ENCODE data around the gene EMC1.

DNA sequence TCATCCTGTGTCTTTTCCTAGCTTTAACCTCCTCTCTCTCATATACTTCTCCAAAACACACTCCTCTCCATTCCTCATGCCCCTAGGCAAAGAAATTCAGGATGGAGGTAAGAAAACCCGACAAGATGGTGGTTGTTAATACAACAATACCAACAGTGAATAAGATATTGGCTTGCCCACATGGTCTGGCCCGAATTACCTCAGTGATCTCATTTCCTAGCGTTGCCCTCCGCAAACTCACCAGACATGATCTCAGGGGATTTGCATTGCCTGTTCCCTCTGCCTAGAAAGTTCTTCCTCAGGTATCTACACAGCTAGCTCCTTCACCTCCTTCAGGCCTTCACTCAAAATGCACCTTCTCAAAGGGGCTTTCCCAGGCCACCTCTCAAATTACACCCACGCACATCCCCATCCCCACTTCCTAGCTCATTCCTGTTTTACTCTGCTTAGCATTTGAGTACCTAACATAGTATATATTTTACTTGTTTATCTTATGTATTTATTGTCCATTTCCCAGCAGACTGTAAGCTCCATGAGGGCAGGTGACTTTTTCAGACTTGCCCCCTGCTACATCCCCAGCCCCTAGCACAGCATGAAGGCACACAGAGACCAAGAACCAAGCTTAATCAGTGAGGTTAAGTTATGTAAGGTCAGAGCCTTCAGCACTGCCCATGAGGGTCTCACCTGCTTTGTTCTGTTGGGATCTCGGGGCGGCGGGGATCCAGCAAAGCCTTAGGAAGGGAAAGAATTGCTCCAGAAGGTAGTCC, 31.1 kb downstream of the EMC1 start:
- TF ChIP-seq, protein P1, sequence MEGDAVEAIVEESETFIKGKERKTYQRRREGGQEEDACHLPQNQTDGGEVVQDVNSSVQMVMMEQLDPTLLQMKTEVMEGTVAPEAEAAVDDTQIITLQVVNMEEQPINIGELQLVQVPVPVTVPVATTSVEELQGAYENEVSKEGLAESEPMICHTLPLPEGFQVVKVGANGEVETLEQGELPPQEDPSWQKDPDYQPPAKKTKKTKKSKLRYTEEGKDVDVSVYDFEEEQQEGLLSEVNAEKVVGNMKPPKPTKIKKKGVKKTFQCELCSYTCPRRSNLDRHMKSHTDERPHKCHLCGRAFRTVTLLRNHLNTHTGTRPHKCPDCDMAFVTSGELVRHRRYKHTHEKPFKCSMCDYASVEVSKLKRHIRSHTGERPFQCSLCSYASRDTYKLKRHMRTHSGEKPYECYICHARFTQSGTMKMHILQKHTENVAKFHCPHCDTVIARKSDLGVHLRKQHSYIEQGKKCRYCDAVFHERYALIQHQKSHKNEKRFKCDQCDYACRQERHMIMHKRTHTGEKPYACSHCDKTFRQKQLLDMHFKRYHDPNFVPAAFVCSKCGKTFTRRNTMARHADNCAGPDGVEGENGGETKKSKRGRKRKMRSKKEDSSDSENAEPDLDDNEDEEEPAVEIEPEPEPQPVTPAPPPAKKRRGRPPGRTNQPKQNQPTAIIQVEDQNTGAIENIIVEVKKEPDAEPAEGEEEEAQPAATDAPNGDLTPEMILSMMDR (IDR thresholded peaks at IDR 0.05): no peak
- no peak for TF ChIP-seq ZFX (IDR thresholded peaks at IDR 0.05; ENCODE audit: borderline replicate concordance)
